LNCAP (cell line): ENCODE results near the gene PAX9.

ENCODE experiments used
- TF ChIP-seq, protein P1 (sequence below): fragments of 450-650 bp; IDR thresholded peaks from 2 replicates; pipeline ENCODE4 v1.5.1; 2017; ENCODE audit warnings: mild to moderate bottlenecking

Gene PAX9

DNA sequence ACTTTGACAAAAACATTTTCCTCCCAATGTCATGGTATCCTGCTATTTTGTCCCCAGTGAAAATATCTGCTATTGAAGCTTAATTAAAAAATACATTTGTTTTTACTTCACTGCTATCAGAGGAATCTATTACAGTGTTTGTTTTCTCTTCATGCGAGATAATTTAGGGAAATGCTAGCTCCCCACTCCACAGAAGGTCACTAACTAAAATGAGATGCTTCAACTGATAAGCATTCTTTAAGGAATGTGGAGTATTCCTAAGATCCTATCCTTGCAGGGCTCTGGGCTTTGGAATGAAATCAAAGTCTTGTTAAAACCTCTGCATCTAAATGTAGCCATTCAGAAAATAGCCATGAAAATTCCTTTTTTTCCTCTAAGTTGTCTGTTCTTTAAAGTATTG, 39.5 kb downstream of the PAX9 start:
- TF ChIP-seq, protein P1, sequence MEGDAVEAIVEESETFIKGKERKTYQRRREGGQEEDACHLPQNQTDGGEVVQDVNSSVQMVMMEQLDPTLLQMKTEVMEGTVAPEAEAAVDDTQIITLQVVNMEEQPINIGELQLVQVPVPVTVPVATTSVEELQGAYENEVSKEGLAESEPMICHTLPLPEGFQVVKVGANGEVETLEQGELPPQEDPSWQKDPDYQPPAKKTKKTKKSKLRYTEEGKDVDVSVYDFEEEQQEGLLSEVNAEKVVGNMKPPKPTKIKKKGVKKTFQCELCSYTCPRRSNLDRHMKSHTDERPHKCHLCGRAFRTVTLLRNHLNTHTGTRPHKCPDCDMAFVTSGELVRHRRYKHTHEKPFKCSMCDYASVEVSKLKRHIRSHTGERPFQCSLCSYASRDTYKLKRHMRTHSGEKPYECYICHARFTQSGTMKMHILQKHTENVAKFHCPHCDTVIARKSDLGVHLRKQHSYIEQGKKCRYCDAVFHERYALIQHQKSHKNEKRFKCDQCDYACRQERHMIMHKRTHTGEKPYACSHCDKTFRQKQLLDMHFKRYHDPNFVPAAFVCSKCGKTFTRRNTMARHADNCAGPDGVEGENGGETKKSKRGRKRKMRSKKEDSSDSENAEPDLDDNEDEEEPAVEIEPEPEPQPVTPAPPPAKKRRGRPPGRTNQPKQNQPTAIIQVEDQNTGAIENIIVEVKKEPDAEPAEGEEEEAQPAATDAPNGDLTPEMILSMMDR = no peak

DNA sequence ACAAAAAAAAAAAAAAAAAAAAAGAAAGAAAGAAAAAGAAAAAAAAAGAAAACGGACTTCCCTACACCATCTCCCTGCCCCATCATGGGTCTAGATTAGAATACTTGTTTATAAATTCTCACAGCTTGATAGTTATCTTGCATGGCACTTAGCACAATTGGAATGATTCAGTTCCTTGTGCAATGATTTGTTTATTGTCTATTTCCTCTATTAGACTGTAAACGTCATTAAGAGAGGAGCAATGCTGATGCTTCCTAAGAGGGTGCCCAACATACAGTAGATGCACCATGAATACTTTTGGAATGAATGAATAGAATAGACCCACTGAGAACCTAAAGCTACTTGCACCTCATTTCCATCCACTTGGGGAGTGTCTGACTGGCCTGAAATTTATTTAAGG, 40.8 kb downstream of the PAX9 start:
- TF ChIP-seq, protein P1 = no peak

DNA sequence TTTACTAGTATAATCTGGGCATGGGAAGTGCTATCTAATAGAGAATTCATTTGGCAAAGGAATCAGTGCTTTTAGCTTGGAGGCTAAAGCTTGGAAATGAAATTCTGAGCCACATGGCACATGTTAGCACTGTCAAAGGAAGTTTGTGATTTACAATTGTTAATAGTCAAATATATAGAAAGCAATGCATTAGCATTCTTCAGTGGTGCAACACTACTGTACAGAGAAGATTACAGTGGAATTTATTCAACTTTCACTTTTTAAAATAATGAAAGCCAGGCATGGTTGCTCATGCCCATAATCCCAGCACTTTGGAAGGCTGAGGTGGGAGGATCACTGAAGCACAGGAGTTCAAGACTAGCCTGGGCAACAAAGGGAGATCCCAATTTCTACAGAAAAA, 45.9 kb downstream of the PAX9 start:
- TF ChIP-seq, protein P1 = no peak

GRCh38 chr14:36713960-36714703, 52.5 kb downstream of the PAX9 start:
- TF ChIP-seq, protein P1 = no peak

DNA sequence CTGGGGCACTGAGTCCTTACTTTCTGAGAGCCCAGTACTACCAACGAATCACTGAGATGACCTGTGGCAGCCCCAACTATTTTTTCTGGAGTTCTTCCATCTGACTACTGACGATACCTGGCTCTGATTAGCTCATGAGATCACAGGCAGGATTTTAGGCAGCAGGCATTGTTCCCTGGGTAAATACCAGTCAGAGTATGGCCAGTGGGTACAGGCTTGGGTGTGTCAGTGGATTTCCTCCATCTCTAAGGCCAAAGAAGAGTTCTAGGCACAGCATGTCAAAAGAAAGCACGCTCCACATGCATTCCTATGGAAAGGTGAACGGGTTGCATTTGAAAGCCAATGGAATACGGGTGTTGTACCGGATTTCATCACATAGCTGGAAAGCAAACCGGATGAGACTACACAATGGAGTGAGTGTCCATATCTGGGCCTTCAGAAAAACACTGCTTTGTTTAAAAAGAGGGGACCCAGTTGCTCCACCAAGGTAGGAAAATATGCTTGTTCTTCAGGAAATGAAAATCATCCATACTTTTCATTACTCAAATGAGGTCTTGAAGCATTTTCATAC, 55.0 kb downstream of the PAX9 start:
- TF ChIP-seq, protein P1 = no peak

DNA sequence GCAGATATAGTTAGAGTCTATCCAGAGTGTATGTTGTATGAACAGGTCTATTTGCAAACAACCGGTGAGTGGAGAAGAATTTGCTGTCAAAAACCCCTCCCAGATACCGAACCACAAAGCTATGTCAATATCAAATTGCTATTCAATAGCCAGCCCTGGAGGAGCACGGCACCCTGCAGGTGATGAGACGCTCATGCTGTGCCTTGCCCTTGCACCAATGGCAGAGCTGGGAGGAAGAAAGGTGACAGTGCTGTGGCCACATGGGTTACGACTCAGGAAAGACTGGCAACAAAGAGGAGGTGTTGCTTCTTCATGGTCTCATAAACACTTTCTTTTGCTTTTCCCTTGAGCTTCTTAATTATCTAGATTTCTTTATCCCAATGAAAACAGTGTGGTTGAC, 55.7 kb downstream of the PAX9 start:
- TF ChIP-seq, protein P1 = no peak

- TF ChIP-seq, protein P1 = no peak
These were observed 56.6 kb downstream of the PAX9 start for GRCh38 chr14:36718216-36718615.
